Fibroblast of villous mesenchyme (primary cell): ENCODE data around the gene ALMS1. TPM values are rescaled to one million over a fixed set of nuclear protein-coding genes. Genes with fewer than 3 reads are reported as not detected.
A peak's percentile ranks its signal among the peaks of the same experiment; 100 is the strongest.

Experiments used
- DNase-seq: peaks from one replicate; pipeline ENCODE4 v3.0.0-alpha.2; 2010; ENCODE audit warnings: low read depth
- H3K4me3 ChIP-seq: 2 replicates; pipeline ENCODE4 v1.5.1; 2011; ENCODE audit warnings: low read depth, mild to moderate bottlenecking, low read length
- CTCF ChIP-seq: IDR thresholded peaks from 2 replicates; pipeline ENCODE4 v1.5.1; 2012; ENCODE audit warnings: low read depth, mild to moderate bottlenecking, low read length; ENCODE audit not compliant: insufficient read depth
- total RNA-seq: library from RNA; depleted of rRNA; stranded (reverse); fragments of >200 nt; gene quantifications from 2 replicates; pipeline ENCODE4 v1.2.3, GENCODE V29; 2012

Gene ALMS1
- total RNA-seq, 1 donor, result 18.6 TPM

GRCh38 chr2:73374269-73374668 lies 11.4 kb upstream of the ALMS1 start:
- no peak overlapping the region for H3K4me3 ChIP-seq
- TF ChIP-seq CTCF, result no peak
- no peak for DNase-seq

GRCh38 chr2:73376681-73377080 lies 9.0 kb upstream of the ALMS1 start:
- DNase-seq, result no peak
- no peak overlapping the region for H3K4me3 ChIP-seq
- TF ChIP-seq CTCF, result no peak

GRCh38 chr2:73383036-73383435 lies 2.6 kb upstream of the ALMS1 start:
- no peak overlapping the region for H3K4me3 ChIP-seq
- no peak for DNase-seq
- TF ChIP-seq CTCF, result no peak

- TF ChIP-seq CTCF, result no peak
- H3K4me3 ChIP-seq, result peak overlapping the region; percentile 95
- no peak for DNase-seq
Measured at GRCh38 chr2:73385123-73385503, 523 bp upstream of the ALMS1 start.

GRCh38 chr2:73386342-73386868 lies 769 bp downstream of the ALMS1 start:
- peak overlapping the region; percentile 95 for H3K4me3 ChIP-seq
- DNase-seq, result no peak
- TF ChIP-seq CTCF, result no peak

GRCh38 chr2:73386894-73387636 lies 1.4 kb downstream of the ALMS1 start:
- TF ChIP-seq CTCF, result no peak
- no peak for DNase-seq
- H3K4me3 ChIP-seq, result peak overlapping the region; percentile 95
